GM21786 (cell line): ENCODE results near the gene CEACAM21.

ENCODE experiments used
- ATAC-seq: cut with Tn5 transposase; IDR thresholded peaks from one replicate; pipeline ENCODE4 v1.9.1; 2021; ENCODE audit not compliant: unreplicated experiment

CEACAM21 gene

DNA sequence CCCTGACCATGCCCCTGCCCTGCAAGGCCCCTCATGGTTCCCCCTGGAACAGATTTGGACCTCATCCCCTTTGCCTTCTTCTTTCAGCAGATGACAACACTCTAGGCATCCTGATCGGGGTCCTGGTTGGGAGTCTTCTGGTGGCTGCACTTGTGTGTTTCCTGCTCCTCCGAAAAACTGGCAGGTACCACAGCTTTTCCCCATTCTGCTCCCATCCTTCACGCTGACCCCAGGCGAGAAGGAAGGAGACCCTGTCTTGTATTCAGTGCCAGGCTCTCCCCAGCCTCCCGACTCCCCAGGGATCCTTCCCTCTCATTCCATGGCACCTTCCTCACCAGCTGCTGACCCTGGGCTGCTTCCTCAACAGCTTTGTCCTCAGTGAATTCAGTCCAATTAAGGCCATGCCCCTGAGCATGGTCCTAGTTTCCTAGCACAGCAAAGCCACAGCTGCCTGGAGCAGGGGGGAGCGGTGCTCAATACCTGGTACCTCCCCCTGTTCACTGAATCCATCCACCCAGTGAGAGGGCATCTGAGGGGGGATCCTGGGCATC is 8.4 kb downstream of the CEACAM21 start:
- no peak for ATAC-seq

- ATAC-seq, result no peak
These were observed 9.0 kb downstream of the CEACAM21 start for GRCh38 chr19:41584931-41585330.

DNA sequence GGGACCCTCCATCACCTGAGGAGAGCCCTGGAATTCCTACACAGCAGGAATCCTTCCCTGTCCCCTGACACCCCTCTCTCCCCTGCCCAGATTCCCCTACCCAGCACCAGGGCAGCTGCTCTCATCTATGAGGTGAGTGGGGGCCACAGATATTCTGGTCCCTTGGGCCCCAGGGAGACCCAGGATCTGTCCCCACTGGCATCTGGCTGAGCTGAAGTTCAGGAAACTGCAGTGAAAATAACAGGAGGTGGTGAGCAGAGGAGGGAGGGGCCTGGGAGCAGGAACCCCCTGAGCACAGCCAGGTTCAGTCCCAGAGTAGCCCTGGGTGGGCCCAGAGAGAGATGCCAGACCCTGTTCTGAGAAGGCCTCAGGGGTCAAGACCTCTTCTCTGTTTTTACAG is 10.1 kb downstream of the CEACAM21 start:
- ATAC-seq, result no peak

DNA sequence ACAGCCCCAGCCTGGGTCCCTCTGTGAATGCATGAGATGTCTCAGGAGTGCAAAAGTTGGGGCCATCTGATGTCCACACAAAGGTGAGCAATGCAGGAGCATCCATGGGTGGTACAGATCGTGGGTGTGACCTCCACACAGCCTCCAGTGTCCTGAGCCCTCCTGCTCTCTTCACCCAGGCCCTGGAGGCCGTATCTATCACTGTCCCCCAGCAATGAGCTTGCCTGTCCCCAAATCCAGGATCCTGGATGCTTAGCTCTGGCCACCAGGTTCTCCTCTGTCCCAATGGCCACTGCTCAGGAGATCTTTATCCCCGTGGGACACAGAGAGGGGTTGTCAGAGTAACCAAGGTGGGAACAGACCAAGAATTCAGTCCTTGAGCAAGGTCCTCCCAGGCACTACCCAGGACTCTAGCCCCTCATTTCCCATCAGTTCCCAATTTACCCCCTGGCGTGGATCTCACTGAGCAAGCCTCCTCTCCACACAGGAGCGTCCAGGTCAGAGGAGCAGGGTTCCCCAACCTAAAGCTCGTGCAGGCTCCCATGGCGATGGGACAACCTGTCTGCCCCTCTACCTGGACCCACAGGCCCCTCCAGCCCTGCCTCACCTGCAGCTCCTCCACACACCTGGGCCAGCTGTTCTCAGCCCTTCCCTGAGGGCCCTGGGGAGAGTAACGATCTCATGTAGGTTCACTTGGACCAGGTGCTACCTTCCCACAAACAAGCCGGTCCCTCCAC is 11.3 kb downstream of the CEACAM21 start:
- ATAC-seq, result no peak

- no peak for ATAC-seq
These were observed 11.9 kb downstream of the CEACAM21 start for GRCh38 chr19:41587838-41588210.

GRCh38 chr19:41588497-41589209 is 12.7 kb downstream of the CEACAM21 start:
- no peak for ATAC-seq

DNA sequence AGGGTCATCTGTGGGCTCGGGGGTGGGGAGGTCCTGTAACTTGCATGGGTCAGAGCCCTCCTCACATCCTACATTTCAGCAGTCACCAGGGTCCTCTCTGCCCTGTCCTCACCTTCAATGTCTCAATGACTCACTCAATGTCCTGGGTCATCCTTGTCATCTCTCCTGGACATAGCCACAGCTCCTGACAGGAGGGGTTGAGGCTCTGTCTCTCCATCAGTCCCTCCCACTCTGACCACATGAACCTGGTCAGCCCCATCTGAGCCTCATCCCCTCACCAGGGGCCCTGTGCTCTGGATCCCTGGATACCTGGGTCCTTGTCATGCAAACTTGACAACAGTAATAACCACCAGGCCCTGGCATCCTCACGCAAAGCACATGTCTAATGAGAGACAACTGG is 13.4 kb downstream of the CEACAM21 start:
- no peak for ATAC-seq

DNA sequence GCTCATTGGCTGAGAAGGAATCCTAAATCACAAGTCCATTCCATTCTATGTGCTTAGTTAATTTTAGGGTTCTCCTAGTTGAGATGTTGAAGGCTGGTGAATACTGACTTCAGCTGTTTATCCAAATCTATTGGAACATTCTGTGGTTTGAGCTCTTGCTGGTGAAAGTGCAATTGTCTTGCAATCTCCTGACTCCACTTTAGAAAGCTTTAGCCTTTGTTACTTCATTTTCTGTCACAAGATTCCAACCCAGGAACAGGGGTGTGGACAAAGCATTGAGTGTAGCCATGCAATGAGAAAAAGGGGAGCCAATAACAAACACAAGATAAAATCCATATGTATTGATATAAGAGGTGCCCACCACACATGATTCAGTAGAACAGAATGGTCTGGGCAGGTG is 15.0 kb downstream of the CEACAM21 start:
- no peak for ATAC-seq

DNA sequence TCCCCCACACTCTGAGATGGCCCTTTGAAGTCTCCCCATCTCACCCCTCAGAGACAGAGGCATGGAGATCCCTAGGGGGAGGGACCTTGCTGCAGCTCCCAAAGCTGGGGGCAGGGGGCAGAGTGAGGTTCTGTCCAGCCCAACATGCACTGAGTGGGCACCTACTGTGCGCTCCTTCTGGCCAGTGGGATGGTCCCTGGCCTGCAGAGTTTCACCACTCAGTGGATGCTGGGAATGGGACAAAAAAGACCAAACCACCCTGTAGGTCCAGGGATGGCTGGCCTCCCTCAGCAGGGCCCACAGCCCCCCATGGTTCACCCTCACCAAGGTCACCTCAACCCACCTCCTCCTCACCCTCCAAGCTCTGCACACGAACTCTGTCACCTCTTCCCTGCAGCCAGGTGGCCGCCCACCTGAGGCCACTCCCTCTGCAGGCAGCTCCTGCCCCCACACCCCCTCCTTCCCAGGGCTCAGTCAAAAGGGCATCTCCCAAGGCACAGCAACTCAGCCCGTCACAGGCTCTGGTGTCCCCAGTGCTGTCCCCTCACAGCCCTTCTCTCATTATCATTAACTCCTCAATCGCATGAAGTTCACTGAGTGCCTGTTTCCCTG is 16.1 kb downstream of the CEACAM21 start:
- no peak for ATAC-seq

DNA sequence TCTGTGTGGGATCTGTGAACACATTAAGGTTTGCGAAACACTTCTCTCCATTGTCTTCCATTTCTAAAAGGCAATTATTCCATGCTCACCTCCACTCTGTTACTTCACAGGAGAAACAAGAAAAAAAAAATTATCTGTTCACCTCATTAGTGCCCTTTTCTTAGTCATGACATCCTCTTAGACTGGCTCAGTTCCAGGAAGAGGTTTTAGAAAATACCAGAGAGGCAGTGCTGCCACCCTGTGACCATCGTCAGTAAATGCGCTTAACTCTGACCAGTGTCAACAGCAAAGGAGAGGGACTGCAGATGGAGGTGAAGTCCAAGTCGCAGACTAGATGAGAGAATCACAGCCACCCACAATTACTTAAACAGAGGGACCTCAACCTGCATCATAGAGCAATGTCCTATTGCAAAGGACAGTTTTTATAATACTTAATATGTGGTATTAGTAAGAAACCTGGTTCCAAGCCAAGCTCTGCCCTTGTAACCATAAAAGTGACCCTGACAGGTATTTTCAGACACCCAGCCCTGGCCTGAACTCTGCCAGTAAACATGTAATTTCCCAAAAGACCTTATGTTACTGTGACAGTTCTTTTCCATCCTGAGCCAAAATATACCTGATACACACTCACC is 19.4 kb downstream of the CEACAM21 start:
- no peak for ATAC-seq

- ATAC-seq, result no peak
These were observed 19.9 kb downstream of the CEACAM21 start for GRCh38 chr19:41595890-41596280.

GRCh38 chr19:41597600-41598041 is 21.7 kb downstream of the CEACAM21 start:
- ATAC-seq, result no peak

DNA sequence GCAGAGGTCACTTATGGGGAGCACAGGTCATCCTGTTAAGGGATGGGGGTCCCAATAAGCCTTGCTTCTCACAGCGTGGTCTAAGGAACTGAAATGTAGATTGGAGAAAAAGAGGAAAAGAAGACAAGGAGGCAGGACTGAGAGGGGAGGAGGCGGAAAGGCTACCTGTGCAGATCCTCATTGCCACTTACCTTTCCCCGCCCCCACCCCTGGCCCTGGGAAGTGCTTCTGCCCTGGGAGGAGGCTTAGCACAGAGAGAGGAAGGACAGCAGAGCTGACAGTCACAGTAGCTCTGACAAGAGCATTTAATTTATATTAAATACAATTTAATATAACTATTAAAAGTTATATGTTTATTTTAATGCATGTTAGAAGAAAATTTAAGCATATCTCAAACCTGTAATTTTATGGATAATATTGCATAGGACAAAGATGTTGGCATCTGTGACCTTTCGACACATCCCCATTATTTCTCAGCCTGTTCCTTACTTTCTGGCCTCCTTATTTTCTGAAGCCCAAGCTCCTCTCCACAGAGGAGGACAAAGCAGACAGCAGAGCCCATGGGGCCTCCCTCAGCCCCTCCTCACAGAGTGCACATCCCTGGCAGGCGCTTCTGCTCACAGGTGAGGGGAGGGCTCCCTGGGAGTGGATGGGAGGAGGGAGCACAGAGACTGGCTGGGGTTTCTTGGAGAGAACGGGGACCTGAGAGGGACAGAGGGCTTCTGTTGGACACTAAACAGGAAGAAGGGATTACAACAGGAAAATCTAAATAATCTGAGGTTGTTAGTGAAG is 23.4 kb downstream of the CEACAM21 start:
- ATAC-seq, result no peak

DNA sequence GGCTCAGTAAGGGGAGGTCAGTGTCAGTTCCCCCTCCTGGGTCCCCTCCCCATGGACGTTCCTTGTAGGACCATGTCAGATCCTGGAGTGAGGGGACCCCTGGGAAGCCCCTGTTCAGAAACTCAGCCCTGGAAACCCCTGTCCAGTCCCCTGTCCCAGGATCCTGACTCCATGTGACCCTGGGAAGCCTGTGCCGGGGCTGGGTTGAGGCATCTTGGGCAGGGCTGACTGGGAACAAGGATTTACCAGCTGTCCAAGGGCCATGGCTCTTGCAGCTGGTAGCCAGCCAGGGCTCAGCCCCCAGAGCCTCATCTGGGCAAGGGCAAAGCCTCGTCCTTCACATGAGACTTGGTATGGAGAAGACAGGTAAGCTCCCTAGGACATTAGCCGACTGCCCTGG is 25.8 kb downstream of the CEACAM21 start:
- no peak for ATAC-seq

DNA sequence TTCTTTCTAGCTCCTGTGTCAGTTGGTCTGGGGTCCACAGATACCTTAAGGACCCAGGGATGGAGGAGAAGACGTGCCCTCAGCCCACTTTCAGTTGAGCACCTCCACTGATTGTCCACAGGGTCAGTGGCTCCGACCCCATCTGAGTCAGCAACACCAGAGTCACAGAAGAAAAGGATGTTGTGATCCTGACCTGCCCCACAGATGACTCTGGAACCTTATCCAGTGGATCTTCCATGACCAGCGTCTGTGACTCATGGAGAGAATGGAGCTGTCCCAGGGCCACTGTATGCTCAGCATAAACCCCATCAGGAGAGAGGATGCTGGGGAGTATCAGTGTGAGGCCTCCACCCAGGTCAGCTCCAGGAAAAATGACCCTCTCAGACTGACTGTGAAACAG is 28.9 kb downstream of the CEACAM21 start:
- ATAC-seq, result no peak

DNA sequence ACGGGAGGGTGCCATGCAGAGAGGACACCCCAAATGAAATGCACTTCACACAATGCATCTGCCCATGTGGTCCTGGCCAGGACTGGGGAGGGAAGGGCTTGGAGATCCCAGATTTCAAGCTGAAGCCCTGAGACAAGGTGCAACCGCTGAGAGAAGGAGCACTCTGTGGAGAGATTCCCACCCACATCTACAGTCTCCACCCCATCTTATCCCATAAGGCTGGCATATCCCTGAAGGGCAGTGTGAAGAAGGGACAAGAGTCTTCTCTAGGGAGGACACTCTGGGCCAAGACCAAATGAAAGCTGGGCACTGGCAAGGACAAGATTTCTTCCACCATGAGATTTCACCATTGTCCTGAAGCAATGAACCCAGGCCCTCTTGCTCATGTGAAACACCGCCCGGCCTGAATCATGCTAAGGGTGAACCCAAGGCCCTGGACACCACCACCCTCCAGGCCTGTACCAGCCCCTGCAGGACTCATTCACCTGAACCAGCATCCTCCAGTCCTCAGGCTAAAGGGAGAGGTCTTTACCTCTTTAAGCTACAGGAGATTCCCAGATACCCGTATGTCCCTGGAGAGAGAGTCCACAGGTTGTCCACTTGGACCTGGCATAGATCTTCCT is 30.4 kb downstream of the CEACAM21 start:
- ATAC-seq, result no peak

- no peak for ATAC-seq
These were observed 31.7 kb downstream of the CEACAM21 start for GRCh38 chr19:41607668-41608067.

DNA sequence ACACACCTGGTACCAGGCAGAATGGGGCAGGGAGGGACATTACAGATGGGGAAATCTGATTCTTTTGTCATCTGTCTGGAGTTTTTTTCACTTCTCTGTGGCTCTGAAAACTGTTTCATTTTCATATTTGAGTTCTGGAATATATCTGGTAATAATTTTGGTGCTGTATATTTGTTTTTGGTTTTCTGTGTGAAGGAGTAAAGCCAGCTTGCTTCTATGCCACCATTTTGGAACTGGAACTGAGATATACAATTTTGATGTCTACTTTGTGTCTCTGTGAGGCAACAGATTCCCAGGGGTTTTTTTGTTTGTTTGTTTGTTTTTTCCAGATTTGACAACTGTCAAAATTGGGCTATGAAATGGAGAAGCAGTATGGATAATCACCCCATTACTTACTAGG is 34.8 kb downstream of the CEACAM21 start:
- ATAC-seq, result no peak

GRCh38 chr19:41612483-41612882 is 36.5 kb downstream of the CEACAM21 start:
- no peak for ATAC-seq

- ATAC-seq, result no peak
These were observed 39.2 kb downstream of the CEACAM21 start for GRCh38 chr19:41615207-41615606.
